ENCODE measurements around the gene CXCR6. TPM values are rescaled to one million over a fixed set of nuclear protein-coding genes. Genes with fewer than 3 reads are reported as not detected.

Gene CXCR6
- total RNA-seq, 1 experiment from 2014 or later, result not detected

DNA sequence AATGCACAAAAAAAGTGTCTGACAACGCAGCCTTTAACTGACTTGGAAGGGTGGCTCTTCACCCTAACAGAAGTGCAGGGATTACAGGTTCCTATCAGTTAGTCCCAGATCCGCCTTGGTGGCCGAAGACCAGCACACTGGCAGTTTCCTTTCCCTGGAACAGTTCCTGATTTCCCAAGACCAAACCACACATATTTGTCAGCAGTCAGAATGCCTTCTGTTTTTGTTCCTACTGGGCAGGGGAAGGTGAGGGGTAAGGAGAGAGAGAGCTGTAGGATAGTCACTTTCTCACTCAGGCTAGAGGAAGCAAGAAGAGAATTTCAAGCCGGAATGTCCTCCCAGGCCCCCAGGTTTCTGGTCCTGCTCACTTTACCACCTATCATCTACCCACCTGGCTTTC is 9.2 kb downstream of the CXCR6 start:
- ChIA-PET CTCF (no interaction called here), POLR2A (no interaction called here)
- H3K27me3 Mint-ChIP-seq (ENCODE audit: low read depth), result no peaks in the 10 kb centered on the region
- H3K27ac Mint-ChIP-seq, result no peak overlapping the region
- H3K4me1 Mint-ChIP-seq, result no peaks in the 10 kb centered on the region
- peaks cover 62% of the 10 kb centered on the region for H3K36me3 Mint-ChIP-seq
- H3K4me3 Mint-ChIP-seq, result no peak overlapping the region
- TF ChIP-seq JAZF1 (CRISPR knock-in tag; IDR thresholded peaks at IDR 0.05) (no peak), E2F5 (CRISPR knock-in tag; IDR thresholded peaks at IDR 0.05) (no peak), NR2C2 (CRISPR knock-in tag; IDR thresholded peaks at IDR 0.05) (no peak), OVOL2 (CRISPR knock-in tag; IDR thresholded peaks at IDR 0.05; ENCODE audit: borderline replicate concordance) (no peak), ZNF425 (CRISPR knock-in tag; conservative IDR thresholded peaks at IDR 0.05) (no peak)
- TF ChIP-seq, protein P1, sequence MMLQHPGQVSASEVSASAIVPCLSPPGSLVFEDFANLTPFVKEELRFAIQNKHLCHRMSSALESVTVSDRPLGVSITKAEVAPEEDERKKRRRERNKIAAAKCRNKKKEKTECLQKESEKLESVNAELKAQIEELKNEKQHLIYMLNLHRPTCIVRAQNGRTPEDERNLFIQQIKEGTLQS (CRISPR knock-in tag; conservative IDR thresholded peaks at IDR 0.05), result no peak
- no peak for DNase-seq (ENCODE audit: low spot score)
- no peaks in the 10 kb centered on the region for H3K9me3 Mint-ChIP-seq
- no peak for ATAC-seq

GRCh38 chr3:45953536-45953935 is 10.3 kb downstream of the CXCR6 start:
- peaks cover 62% of the 10 kb centered on the region for H3K36me3 Mint-ChIP-seq
- CTCF ChIA-PET, result no interaction called here
- TF ChIP-seq FOXJ3 (CRISPR knock-in tag; IDR thresholded peaks at IDR 0.05; ENCODE audit: borderline replicate concordance), result no peak
- TF ChIP-seq ZBTB21 (CRISPR knock-in tag; IDR thresholded peaks at IDR 0.05; ENCODE audit: borderline replicate concordance), result no peak
- TF ChIP-seq OVOL2 (CRISPR knock-in tag; IDR thresholded peaks at IDR 0.05; ENCODE audit: borderline replicate concordance), result no peak
- TF ChIP-seq NR3C1 (CRISPR knock-in tag; conservative IDR thresholded peaks at IDR 0.05; ENCODE audit: low read depth), result no peak
- no peak for TF ChIP-seq ATF6 (CRISPR knock-in tag; IDR thresholded peaks at IDR 0.05)
- TF ChIP-seq JAZF1 (CRISPR knock-in tag; IDR thresholded peaks at IDR 0.05), result no peak
- TF ChIP-seq, protein P2, sequence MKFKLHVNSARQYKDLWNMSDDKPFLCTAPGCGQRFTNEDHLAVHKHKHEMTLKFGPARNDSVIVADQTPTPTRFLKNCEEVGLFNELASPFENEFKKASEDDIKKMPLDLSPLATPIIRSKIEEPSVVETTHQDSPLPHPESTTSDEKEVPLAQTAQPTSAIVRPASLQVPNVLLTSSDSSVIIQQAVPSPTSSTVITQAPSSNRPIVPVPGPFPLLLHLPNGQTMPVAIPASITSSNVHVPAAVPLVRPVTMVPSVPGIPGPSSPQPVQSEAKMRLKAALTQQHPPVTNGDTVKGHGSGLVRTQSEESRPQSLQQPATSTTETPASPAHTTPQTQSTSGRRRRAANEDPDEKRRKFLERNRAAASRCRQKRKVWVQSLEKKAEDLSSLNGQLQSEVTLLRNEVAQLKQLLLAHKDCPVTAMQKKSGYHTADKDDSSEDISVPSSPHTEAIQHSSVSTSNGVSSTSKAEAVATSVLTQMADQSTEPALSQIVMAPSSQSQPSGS (CRISPR knock-in tag; IDR thresholded peaks at IDR 0.05; ENCODE audit: borderline replicate concordance, low read depth), result no peak
- no peak for TF ChIP-seq AFF4 (CRISPR knock-in tag; IDR thresholded peaks at IDR 0.05; ENCODE audit: borderline replicate concordance)
- TF ChIP-seq, protein P3, sequence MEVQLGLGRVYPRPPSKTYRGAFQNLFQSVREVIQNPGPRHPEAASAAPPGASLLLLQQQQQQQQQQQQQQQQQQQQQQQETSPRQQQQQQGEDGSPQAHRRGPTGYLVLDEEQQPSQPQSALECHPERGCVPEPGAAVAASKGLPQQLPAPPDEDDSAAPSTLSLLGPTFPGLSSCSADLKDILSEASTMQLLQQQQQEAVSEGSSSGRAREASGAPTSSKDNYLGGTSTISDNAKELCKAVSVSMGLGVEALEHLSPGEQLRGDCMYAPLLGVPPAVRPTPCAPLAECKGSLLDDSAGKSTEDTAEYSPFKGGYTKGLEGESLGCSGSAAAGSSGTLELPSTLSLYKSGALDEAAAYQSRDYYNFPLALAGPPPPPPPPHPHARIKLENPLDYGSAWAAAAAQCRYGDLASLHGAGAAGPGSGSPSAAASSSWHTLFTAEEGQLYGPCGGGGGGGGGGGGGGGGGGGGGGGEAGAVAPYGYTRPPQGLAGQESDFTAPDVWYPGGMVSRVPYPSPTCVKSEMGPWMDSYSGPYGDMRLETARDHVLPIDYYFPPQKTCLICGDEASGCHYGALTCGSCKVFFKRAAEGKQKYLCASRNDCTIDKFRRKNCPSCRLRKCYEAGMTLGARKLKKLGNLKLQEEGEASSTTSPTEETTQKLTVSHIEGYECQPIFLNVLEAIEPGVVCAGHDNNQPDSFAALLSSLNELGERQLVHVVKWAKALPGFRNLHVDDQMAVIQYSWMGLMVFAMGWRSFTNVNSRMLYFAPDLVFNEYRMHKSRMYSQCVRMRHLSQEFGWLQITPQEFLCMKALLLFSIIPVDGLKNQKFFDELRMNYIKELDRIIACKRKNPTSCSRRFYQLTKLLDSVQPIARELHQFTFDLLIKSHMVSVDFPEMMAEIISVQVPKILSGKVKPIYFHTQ (CRISPR knock-in tag; IDR thresholded peaks at IDR 0.05), result no peak
- TF ChIP-seq, protein P4, sequence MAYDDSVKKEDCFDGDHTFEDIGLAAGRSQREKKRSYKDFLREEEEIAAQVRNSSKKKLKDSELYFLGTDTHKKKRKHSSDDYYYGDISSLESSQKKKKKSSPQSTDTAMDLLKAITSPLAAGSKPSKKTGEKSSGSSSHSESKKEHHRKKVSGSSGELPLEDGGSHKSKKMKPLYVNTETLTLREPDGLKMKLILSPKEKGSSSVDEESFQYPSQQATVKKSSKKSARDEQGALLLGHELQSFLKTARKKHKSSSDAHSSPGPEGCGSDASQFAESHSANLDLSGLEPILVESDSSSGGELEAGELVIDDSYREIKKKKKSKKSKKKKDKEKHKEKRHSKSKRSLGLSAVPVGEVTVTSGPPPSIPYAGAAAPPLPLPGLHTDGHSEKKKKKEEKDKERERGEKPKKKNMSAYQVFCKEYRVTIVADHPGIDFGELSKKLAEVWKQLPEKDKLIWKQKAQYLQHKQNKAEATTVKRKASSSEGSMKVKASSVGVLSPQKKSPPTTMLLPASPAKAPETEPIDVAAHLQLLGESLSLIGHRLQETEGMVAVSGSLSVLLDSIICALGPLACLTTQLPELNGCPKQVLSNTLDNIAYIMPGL (CRISPR knock-in tag; IDR thresholded peaks at IDR 0.05), result no peak
- TF ChIP-seq, protein P5, sequence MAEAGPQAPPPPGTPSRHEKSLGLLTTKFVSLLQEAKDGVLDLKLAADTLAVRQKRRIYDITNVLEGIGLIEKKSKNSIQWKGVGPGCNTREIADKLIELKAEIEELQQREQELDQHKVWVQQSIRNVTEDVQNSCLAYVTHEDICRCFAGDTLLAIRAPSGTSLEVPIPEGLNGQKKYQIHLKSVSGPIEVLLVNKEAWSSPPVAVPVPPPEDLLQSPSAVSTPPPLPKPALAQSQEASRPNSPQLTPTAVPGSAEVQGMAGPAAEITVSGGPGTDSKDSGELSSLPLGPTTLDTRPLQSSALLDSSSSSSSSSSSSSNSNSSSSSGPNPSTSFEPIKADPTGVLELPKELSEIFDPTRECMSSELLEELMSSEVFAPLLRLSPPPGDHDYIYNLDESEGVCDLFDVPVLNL (CRISPR knock-in tag; IDR thresholded peaks at IDR 0.05; ENCODE audit: borderline replicate concordance, low read depth), result no peak
- TF ChIP-seq, protein P6, sequence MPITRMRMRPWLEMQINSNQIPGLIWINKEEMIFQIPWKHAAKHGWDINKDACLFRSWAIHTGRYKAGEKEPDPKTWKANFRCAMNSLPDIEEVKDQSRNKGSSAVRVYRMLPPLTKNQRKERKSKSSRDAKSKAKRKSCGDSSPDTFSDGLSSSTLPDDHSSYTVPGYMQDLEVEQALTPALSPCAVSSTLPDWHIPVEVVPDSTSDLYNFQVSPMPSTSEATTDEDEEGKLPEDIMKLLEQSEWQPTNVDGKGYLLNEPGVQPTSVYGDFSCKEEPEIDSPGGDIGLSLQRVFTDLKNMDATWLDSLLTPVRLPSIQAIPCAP (CRISPR knock-in tag; IDR thresholded peaks at IDR 0.05), result no peak

More at GRCh38 chr3:45953536-45953935, 10.3 kb downstream of the CXCR6 start:
- no peak overlapping the region for H3K27ac Mint-ChIP-seq
- DNase-seq (ENCODE audit: low spot score) (no peak), ATAC-seq (no peak)
- no peak overlapping the region for H3K4me3 Mint-ChIP-seq
- H3K9me3 Mint-ChIP-seq, result no peaks in the 10 kb centered on the region
- H3K27me3 Mint-ChIP-seq (ENCODE audit: low read depth), result no peaks in the 10 kb centered on the region
- H3K4me1 Mint-ChIP-seq, result no peaks in the 10 kb centered on the region
- POLR2A ChIA-PET, result no interaction called here

Data from WTC11 (cell line).